HG03066 (cell line): ENCODE data around the gene DIAPH3.
A peak's percentile ranks its signal among the peaks of the same experiment; 100 is the strongest.

Source experiments
- ATAC-seq: cut with Tn5 transposase; IDR thresholded peaks from one replicate; pipeline ENCODE4 v1.9.1; 2021; ENCODE audit warnings: low read depth; ENCODE audit not compliant: unreplicated experiment

Gene DIAPH3

DNA sequence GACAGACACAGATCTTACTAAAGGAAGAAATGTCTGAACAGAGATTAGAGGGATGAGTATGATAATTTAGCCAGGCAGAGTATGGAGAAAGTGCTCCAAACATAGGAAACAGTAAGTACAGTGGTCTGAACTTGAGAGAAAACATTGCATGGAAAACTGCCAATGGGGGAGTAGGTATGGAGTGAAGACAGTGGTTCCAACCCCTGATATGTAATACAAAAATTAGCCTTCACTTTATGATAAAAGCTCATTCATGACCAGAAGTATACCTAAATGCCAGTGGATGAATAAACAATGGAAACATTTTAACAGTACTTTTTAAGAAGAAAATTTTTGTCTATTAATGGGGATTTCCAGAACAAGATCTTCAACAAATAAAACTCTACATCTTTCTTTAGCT lies 334.0 kb downstream of the DIAPH3 start:
- no peak for ATAC-seq

DNA sequence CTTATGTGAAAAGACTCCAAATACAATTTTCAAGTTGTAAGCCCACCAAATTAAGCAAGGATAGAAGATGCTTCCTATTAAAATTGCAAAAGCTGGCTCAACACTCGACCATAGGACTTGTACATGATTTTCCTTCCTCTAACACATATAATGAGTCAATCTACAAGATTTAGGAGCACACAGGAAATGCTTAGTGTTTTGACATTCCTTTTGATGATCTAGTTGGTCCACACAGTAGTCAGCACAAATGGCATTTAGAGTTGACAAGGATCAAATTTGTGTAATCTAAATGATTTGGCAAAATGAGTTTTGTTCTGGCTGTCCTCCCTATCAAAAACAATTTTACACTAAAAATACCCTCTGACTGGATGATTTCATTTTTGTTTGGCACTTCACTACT lies 340.2 kb downstream of the DIAPH3 start:
- ATAC-seq: no peak

DNA sequence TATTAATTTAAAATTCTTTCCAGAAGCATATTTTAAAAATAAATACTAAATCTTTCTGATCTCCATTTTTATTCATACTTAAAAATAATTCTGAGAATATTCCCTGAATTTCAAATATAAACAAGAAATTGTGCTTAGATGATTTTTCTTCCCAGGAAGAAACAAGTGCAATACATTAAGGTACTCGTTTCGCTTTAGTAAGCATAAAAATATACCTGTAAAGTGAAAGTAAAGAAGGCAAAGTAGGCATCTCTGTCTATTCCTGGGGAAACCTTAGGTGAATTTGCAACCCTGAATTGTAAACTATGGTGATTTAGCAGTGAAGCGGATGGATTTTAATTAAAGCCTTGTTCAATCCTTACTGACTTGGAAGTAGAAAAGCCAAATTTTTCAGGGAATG lies 354.2 kb downstream of the DIAPH3 start:
- no peak for ATAC-seq

DNA sequence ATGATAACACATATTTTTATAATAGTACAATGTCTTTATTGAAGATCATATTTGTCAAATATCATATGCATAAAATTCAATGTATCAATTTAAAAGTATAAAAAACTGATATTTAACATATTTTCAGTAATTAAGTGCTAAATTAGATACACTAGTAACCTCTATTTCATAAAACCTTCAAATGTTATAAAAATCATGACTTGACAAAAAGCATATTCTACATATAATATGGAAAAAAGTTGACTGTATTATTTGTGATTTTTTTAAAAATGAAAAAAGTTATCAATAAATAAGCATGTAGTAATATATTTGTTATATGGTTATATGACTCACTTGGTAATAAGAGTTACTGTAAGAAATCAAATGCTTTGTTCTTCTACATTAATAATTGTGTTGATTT lies 356.9 kb downstream of the DIAPH3 start:
- ATAC-seq: no peak

DNA sequence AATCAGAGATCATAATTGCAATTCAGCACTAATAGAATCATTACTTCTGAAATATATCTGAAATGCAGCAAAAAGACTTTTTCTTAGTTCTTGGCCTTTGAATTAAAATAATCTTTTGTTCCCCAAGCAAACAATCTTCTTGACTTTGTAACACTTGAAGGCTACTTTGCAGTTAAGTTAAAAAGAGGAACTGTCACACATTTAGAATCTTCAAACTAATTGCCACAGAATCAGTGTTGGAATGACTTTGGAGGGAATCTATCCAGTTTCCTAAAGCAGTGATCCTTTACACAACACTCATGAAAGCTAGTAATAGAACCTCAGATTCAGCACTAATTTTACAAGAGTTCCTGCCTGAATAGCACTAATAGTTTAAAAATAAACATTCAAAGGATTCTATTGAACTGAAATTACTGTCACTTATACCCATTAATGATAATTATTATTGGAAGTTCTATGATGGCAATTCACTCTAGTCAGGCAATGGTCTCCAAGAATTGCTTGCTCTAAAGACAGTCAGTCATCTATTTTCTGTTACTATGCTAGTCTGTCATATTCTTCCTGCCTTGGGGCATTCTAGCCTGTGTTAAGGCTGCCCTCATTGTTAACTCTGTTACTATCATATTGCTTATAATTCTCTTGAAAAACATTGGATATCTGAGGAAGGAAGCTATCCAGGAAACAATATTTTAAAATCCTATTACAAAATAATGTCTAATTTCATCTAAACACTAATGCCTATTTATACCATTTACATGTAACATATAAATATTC lies 362.4 kb downstream of the DIAPH3 start:
- no peak for ATAC-seq

DNA sequence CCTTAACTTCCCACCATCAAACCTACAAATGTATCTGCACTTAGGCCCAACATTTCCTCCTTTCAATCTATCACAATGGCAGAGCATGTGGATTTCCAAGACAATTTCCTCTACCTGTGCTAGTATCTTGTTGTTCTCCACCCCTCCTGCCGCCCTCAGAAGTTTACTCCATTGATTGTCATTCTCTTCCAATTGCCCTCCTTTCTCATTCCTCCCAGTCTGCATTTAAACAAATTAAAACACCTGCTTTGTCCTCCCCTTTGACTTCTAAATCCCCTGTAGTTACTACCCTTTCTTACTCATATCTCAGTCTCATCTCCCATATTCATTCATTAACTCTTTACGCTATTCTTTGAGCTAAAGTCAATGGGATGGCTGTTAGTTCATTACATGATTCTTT lies 370.6 kb downstream of the DIAPH3 start:
- ATAC-seq: no peak

DNA sequence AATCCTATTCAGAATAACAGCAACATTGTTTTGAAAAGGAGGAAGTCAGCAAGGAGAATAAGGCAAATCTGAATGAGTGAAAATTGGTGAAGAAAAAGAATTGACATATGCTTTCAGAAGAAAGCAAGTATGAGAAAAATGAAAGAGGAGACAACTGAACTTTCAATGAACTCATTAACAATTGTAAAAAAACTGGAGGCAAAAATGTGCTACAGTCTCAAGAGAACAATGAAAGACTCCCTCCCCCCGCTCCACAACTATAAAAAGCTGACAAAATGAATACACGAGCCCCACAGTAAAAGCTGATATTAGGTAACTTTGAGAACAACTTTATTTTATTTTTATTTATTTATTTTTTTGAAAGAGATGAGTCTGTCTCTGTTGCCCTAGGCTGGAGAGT lies 373.1 kb downstream of the DIAPH3 start:
- no peak for ATAC-seq

DNA sequence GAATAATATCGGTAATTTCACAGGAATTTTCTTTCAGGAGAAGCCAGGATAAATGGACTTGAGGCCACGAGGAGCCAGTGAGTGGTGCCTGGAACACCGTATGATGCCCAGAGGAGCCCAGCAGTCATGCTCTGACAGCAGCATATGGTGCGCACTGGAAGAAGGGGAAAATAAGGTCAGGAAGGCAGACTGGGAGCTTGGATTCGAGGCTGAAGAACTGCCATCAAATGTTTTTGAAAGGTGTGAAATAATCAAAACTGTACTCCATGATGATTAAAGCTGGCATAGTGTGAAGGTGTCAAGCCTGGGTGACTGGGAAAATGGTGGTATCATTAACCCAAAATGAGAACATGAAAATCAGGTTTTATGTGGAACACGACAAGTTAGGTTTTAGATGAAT lies 374.2 kb downstream of the DIAPH3 start:
- no peak for ATAC-seq

DNA sequence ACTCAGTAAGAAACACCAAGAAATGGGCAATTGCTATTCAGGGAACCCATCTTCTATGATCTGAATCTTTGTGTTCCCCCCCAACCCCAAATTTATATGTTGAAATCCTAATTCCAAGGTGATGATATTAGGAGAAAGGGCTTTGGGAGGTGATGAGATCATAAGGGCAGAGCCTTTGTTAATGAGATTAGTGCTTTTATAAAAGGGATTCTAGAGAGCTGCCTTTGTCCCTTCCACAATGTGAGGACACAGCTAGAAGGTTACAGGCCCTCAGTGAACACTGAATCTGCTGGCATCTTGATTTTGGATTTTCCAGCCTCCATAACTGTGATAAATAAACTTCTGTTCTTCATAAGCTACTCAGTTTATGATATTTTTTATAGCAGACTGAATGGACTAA lies 376.0 kb downstream of the DIAPH3 start:
- no peak for ATAC-seq

DNA sequence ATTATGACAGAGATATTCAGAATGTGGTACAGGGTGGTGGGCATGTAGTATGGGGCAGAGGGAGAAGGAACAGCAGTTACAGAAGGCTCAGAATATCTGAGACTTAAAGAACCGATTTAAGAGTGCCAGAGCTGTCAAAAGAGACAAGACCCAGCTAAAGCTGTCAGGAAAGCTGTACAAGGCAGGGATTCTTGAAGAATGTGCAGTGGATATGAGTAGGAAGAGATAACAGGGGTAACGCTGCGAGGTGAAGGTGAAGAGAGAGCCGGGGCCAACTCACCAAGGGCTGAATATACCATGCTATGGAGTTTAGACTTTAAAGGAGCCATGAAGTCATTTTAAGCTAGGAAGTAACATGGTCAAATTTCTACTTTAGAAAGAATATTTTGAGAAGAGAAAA lies 381.0 kb downstream of the DIAPH3 start:
- ATAC-seq: no peak

DNA sequence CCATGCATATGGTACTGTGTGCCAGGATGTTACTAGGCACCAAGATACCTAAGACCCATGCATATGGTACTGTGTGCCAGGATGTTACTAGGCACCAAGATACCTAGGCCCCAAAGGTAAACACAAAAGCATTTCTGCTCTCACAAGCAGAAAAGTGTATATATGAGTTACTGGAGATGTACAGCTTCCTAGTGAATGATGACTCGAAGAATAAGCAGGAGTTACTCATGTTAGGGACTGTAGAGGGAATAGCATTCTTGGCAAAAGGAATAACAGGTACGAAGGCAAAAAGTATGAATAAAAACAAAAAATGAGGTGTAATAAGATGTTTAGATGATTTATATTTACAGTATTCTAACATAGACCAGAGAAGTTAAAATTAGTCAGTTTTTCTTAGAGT lies 383.7 kb downstream of the DIAPH3 start:
- ATAC-seq: no peak

DNA sequence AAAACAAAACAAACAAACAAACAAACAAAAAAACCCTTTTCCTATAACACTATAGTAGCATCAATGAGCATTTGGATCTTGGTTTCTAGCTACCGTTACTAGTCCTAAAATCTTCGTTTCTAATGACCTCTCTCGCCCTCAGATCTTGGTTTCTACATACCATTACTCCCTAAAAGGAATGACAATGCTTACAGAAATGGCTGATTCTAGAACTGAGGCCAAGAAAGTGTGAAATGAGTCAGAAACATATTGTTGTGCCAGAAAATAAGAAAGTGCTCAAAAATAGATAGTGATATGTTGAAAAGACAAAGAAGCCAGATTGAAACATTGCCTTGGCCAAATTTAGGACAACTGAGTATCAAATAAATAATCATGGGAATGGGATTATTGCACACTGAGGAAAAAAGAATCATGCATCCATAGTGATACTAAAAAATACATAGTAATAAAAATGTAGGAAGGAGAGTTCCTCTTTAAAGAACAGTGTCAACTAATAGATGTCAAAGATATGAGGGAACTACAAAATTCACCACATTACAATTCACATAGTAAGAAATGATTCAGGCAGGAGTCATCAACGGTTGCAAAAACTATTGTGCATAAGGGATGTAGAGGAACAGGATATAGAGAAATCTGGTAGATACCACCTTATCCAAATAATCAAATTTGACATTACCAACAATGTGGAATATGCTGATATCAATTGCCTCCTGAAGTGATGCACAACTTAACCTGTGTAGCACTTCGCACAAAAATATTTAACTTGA lies 386.6 kb downstream of the DIAPH3 start:
- ATAC-seq: no peak

DNA sequence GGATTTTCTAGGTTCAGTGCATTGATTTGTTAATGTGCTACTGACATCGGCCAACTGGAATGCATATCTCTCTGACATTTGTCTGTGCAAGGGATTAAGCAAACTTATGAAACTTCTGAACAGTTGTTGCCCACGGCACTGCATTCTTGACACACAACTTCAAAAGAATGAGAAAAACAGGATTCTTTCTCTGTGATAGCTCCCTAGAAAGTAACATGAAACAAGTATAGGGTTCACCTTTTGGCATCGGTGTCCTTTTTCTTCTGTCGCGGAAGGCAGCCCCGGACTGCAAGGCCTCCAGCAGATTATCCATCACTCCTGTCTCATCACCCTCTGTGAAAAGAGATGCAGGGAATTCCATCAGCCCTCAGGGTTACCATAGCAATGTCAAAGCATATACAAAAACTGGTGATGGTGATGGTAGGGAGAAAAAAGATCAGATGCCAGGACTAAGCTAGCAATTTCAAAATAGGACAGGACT lies 389.2 kb downstream of the DIAPH3 start:
- ATAC-seq: no peak

DNA sequence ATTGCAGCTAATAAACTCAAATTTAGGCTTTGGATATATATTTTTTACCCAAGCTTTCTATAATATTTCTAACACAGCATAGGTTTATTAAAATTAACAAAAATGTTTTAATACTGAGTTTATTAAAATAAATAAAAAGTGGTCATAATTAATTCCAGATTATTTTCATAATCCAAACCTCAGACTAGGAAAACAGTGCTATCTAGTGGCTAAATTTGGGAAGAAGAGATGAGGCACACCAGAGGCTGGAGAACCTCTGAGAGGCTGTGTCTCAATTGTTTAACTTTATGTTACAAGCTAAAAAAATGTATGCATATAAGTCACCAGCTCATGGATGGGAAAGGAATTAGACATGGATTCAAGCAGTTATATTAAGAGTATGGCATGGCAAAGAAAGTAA lies 392.5 kb downstream of the DIAPH3 start:
- ATAC-seq: no peak

DNA sequence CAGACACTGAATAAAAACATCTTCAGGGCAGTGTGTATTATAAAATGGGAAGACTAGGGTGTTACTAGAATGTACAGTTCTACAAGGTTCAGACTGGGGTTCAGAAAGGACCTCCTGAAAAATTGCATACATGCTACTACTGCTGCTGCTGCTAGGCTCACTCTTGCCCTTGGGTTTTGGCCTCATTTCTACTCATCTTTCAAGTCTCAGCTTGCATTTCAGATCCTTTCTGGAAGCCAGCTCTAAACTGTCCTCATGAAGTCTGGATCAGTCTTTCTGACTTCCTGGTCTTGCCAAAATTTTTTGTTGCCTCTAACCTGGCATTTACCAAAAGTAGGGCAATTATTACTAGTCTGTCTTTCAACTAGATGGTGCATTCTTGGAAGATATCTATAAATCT lies 393.3 kb downstream of the DIAPH3 start:
- no peak for ATAC-seq

DNA sequence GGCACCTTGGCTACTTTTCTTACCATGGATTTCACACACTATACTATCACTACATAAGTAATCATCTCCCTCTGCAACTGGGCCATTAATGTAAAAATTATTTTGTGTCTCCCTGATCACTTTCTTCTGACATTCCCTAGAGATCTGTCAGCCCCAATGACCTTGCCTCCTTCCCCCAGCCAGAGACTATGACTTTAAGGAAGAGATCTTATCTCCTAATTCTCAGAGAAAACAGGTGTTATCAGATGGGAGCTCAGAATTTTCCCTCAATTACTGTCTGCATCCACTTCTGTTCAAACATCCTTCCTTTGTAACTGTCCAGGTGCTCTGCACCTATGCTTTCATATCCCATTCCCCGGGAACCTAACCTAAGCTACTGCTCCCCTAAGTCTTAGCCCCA lies 397.5 kb downstream of the DIAPH3 start:
- no peak for ATAC-seq

DNA sequence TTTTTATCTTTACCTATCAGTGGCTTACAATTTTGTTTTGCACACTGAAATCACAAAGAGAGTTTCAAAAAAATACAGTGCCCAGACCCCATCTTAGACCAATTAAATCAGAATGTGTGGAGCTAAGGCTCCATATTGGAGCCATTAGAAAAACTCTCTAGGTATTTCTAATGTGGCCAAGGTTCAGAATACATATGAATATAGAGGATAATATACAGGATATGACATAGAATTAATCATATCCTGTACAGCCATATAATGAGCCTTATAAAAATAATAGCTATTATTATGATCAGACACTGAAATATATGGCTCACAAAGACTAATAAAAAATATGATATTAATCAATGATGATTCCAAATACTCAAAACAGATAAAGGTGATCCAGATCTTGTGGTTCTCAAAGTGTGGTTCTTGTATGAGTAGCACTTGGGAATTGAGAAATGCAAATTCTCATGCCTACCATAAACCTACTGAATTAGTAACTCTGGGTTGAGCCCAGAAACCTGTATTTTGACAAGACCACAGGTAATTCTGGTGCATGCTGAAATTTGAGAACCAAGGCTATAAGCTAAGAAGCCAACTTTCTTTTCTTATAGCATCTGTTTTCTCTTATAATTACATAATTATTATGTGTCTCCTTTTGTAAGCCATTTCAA lies 408.0 kb downstream of the DIAPH3 start:
- ATAC-seq: peak; percentile 58

DNA sequence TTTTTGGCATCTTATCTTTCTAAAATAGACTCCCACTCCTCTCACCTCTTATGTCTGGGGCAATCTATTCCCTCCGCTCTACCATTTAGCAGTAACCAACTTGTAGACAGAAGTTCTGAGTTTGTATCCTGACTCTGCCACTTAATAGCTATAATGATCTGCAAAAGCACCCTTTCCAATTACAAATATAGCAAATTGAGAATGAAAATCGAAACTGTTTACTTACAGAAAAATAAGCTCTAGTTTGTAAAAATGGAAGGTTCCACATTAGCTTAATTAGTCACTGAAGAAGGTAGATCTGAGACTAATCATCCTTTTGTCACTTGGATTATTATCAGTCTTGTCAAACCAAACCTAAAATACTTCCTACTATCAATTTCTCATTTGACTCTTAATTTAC lies 409.3 kb downstream of the DIAPH3 start:
- no peak for ATAC-seq

DNA sequence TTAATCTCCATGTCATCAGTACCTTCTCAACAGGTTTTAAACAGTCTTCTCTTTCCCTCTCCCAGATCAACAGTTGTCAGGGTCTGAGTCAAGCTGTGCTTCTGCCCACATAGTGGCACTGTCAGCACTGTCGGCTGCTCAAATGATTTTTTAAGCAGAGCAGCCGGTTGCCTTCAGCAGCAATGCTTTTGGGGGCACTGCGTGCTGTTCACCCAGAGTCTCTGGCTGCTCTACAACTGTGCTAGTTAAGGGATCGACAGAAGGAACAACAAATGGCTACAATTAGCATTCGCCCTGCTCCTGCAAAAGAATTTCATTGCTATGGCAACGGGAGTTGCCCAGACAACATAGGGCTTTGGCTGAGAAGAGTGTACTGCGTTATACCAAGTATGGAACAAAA lies 412.9 kb downstream of the DIAPH3 start:
- ATAC-seq: no peak

DNA sequence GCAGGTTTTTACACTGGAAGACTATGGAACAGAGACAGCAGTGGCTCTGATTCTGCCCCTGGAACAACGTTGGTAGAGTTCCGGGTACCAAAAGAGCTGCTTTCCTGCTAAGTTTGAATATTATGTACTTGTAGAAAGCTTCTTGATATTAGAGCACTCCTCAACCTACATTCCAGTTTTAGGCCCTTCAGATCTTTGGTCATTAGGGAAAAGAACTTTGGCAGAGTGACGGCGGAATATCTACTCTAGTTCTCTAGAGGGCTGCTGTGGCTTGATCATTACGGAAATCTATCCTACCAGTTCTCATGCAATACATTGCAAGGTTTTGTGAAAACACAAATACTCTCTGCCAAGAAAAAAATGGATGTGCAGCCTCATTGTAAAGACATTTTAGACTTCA lies 415.7 kb downstream of the DIAPH3 start:
- no peak for ATAC-seq

DNA sequence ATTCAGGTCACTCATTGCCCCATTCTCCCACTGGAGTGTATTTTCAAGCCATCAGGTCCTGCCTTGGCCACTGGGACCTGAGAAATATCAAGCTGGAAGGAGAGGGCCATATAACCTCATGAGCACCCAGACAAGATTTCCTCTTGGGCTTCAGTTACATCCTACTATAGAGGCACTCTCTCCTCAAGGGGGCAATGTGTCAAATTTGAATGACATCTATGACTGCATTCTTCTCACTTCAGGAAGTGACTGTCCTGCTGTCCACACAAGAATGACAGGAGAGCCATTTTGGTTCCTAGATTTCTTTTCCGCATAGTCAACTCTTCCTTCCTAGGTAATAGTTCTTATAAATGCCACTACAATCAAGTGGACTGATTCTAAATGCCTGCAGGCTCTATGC lies 416.2 kb downstream of the DIAPH3 start:
- no peak for ATAC-seq
